HG03565 (cell line): ENCODE data around the gene SHROOM4.

Experiments used
- ATAC-seq: cut with Tn5 transposase; IDR thresholded peaks from one replicate; pipeline ENCODE4 v1.9.1; 2021; ENCODE audit warnings: mild to moderate bottlenecking, moderate library complexity; ENCODE audit not compliant: unreplicated experiment

Gene SHROOM4

GRCh38 chrX:50787099-50787498 lies 26.9 kb downstream of the SHROOM4 start:
- no peak for ATAC-seq

DNA sequence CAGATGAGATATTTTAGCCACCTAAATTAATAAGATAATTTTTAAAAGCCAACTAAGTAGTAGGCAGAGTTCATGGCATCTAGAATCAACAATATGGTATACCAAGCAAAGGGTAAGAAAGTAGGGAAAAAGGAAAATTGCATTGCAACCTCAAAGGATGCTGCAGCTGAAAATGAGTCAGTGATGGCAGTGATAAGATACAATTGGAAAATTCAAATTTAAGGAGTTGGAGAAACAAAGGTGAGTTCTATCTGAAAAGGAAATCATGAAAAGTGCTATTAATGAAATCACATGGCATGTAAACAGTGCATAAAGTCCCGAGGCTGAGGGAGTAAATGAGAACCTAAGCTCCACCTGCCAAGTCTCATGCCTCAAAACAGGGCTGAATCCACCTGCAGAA lies 33.9 kb downstream of the SHROOM4 start:
- no peak for ATAC-seq

GRCh38 chrX:50779694-50780093 lies 34.3 kb downstream of the SHROOM4 start:
- no peak for ATAC-seq

GRCh38 chrX:50778272-50778671 lies 35.7 kb downstream of the SHROOM4 start:
- no peak for ATAC-seq

DNA sequence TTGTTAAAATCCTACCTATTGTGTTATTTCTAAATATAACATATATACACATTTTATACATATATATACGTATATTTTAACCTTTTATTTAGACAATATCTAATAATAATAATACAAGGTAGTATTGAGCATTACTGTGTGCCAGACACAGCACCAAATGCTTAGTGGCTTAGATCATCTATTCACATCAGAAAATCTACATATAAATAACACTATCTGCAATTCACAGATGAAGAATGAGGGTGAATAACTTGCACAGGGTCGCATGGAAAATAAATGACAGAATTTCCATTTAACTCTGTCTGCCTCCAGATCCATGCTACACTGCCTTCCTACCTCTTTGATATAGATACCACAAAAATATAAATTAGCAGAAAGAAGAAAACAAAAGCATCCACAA lies 37.7 kb downstream of the SHROOM4 start:
- no peak for ATAC-seq

GRCh38 chrX:50771382-50771781 lies 42.6 kb downstream of the SHROOM4 start:
- ATAC-seq, result no peak

GRCh38 chrX:50770702-50771101 lies 43.3 kb downstream of the SHROOM4 start:
- ATAC-seq, result no peak

- ATAC-seq, result no peak
Measured at GRCh38 chrX:50769389-50770063, 44.5 kb downstream of the SHROOM4 start.

- ATAC-seq, result no peak
Measured at GRCh38 chrX:50768801-50769200, 45.2 kb downstream of the SHROOM4 start.

DNA sequence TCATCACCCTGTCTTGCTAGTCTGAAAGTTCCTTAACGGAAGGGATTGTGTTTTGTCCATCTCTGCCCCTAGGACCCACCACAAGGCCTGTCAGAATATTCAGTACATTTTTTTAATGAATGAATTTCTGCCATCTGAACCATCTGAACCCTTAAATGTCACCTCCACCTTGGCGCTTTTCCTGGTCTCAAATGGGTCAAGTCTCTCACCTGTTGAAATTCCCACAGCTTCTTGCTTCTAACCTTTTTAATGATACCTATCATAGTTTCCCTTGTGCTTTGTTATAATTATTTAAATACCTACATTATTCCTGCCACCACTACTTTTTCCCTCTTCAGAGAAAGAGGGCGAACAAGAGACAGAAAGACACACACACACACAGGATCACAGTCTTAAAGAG lies 48.0 kb downstream of the SHROOM4 start:
- no peak for ATAC-seq

GRCh38 chrX:50762578-50762977 lies 51.4 kb downstream of the SHROOM4 start:
- no peak for ATAC-seq

DNA sequence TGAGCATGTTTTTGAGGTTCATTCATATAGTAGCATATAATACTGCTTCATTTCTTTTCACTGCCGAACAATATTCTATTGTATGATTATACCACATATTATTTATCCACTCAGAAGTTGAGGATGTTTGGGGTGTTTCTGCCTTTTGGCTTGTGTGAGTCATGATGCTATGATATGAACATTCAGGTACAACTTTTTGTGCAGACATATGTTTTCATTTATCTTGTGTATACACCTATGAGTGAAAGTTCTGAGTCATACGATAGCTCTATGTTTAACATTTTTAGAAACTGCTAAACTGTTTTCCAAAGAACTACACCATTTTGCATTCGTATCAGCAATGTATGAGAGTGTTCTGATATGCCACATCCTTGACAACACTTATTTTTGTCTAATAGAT lies 57.7 kb downstream of the SHROOM4 start:
- no peak for ATAC-seq

DNA sequence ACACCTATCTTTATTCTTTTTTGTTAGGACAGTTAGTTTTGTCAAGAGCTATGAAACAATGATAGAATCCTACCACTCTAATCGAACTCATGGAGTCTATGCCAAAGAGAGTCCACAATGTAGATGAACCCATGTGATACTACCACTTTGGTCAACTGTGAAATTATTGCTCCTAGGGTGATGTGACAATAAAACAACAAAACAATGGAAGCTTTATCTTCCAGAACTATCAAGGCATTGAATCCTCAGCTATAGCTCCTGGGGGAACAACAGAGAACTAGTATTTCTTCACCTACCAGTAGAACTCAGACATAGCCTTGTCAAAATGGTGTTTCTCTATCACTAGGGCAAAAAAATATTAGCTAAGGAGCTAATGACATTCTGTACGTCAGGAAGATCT lies 62.9 kb downstream of the SHROOM4 start:
- ATAC-seq, result no peak

- no peak for ATAC-seq
Measured at GRCh38 chrX:50747471-50747900, 66.5 kb downstream of the SHROOM4 start.

GRCh38 chrX:50736656-50737055 lies 77.3 kb downstream of the SHROOM4 start:
- ATAC-seq, result no peak

GRCh38 chrX:50726296-50726695 lies 87.7 kb downstream of the SHROOM4 start:
- no peak for ATAC-seq

- ATAC-seq, result no peak
Measured at GRCh38 chrX:50725310-50725709, 88.7 kb downstream of the SHROOM4 start.

DNA sequence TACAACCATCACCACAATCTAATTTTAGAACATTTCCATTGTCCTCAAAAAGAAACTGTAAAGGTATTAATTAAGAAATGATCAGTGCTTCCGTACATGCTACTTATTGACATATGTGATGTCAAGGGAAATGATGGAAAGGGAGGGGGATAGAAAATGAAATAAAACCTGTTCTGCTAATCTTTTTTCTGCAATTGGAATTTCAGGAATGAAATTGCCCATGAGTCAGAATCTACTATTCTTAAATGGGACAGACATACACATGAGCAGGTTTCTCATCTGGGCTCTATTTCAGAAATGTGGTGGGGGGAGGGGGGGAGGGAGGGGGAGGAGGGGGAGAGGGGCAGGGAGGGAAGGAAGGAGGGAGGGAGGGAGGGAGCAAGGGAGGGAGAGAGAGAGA lies 91.0 kb downstream of the SHROOM4 start:
- no peak for ATAC-seq

- ATAC-seq, result no peak
Measured at GRCh38 chrX:50721764-50722521, 92.1 kb downstream of the SHROOM4 start.

DNA sequence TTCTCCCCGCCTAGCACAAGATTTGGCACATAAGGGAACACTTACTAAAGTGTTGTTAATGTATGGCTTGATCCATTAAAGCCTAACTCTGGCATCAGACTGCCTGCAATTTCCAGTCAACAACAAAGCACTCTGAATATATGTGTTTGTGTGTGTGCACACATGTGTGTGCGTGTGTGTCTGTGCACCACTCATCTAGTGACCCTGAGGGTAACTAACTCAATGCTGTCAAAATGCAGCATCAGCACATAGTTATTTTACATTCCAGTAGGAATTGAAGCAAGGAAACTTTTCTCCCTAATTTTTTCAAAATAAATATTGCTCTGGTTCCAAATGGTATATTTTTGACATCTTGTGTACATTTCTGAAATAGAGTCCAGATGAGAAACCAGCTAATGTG lies 94.4 kb downstream of the SHROOM4 start:
- no peak for ATAC-seq

GRCh38 chrX:50718776-50719175 lies 95.2 kb downstream of the SHROOM4 start:
- ATAC-seq, result no peak

- ATAC-seq, result no peak
Measured at GRCh38 chrX:50716706-50717105, 97.3 kb downstream of the SHROOM4 start.

DNA sequence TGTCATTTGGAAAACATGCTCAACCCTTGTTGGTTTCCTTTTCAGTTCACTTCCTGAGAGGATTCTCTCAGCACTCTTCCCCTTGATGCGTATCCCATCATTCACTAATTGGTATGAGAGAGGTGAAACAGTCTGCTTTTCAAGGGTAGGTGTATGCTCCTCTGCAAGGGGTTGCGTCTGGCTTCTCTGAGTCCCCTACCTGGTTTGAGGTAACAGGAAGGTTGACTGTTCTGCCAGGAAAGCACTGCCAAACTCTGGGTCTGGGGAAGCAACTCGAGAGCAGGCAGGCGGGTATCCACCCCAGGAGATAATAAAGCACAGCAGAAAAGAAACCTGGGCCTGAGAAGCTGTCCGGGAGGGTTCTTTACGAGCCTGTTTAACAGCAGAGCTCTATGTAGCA lies 101.2 kb downstream of the SHROOM4 start:
- ATAC-seq, result no peak
